DMS 273 (cell line): Measurements from ENCODE around the gene PODNL1.

Source experiments
- DNase-seq: peaks from one replicate; lab custom pipeline; 2025; ENCODE audit not compliant: unreplicated experiment; lab: John Stamatoyannopoulos, UW

Gene PODNL1

DNA sequence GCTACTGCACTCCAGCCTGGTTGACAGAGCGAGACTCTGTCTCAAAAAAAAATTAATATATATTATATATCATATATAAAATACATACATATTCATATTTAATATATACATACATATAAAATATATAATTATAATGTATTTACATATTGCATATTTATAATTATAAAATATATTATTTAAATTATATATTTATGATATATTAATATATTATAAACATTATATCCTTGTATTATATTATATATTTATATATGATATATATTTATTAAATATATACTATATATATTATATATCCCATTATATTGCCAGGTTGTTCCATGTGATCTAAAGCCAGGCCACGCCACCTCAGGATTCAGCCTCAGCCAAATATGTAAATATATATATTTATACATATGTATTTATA is 42.0 kb downstream of the PODNL1 start:
- DNase-seq, result no peak

DNA sequence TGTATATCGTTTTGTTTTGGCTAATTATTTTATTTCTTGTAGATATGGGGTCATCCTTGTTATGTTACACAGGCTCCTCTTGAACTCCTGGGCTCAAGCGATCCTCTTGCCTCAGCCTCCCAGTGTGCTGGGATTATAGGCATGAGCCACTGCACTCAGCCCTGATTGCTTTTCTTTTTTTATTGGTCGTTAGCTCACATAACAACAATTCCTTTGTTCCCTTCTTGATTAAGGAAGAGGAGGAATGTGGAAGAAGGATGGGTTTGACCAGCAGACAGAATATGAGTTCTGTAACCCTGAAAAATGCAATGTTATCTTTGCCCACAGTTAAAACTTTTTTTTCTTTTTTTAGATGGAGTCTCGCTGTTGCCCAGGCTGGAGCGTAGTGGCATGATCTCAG is 43.7 kb downstream of the PODNL1 start:
- no peak for DNase-seq

DNA sequence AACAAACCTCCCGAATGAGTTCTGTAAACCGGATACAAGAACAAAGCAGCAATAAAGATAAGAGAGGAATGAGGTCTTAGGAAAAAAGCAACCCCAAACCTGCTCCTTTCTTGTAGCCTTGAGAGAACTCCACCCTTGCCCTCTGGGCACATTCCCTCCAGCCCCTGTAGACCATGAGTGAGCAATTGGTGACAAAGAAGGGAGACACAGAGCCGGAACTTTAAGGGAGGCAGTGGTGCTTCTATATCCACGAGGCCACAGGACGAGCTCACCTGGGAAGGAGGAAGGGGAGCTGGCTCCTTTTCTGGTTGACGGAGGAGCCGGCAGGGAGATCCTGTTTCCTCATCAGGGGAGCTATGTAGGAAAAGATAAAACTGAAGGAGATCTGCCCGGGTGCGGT is 45.3 kb downstream of the PODNL1 start:
- DNase-seq, result no peak

DNA sequence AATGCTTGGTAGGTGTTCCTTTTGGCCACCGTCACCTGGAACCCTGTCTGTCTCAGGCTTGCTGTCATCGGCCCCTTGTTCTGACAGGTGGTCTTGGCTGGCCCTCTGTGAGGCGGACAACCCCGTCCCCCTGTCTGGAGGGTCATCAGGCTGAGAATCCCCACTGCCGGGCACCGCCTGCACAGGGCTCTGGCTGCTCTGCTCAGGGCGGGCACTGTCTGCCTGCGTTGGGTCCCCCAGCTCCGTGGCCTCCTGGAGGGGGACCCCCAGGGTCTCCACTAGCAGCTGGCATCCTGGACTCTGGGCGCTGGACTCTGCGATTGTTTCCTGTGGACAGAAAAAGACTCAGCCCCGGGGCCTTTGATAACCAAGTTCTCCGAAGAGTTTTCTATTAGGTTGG is 48.1 kb downstream of the PODNL1 start:
- no peak for DNase-seq

DNA sequence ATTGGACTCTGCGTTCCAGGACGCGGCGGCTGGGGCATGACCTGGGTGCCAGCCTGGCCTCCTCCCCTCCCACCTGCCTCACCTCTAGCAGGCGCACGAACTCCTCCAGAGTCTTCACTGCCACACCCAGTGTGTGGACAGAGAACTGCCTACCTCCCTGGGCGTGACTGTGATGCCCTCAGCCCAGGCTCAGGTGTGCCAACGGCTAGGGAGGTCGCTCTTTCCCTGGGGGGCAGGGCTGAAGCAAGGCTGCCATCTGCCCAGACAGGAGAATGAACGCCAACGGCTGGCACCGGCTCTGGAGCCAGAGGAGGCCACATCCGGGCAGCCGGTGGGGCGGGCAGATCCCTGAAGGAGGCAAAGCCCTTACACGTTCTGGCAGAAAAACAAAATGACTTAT is 49.9 kb downstream of the PODNL1 start:
- DNase-seq, result peak; percentile 60

DNA sequence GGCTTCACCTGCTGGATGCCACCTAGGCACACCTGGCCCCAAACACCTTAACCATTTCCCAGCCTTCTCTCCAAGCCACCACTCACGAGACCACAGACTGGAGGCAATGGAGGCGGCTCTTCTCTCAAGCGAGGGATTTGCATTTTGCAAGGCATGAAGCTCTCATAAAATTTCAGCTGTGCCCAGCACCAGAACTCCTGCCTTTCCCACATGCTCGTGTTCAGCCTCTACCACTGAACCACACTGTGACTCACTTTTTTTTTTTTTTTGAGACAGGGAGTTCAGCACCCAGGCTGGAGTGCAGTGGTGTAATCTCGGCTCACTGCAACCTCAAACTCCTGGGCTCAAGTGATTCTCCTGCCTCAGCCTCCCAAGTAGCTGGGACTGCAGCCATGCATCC is 50.7 kb downstream of the PODNL1 start:
- DNase-seq, result no peak

DNA sequence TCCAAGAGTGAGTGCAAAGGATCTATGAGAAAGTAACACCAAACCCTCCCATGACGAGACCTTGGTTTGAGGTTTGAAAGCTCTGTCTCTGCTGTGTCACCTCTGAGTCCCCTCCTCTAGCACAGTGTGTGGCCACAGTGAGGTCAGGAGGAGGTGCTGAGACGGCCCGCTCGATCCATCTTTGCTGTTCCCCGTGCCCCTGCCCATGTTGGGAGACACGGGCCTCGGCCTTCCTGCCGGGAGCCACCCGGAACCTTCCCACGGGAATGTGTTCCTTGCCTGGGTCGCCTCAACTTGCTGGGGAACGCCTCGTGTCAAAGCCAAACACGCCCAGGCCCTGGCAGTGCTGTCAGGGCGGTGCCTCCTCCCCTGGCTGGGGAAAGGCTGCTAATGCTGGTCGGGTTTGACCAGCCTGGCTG is 51.2 kb downstream of the PODNL1 start:
- DNase-seq, result no peak

DNA sequence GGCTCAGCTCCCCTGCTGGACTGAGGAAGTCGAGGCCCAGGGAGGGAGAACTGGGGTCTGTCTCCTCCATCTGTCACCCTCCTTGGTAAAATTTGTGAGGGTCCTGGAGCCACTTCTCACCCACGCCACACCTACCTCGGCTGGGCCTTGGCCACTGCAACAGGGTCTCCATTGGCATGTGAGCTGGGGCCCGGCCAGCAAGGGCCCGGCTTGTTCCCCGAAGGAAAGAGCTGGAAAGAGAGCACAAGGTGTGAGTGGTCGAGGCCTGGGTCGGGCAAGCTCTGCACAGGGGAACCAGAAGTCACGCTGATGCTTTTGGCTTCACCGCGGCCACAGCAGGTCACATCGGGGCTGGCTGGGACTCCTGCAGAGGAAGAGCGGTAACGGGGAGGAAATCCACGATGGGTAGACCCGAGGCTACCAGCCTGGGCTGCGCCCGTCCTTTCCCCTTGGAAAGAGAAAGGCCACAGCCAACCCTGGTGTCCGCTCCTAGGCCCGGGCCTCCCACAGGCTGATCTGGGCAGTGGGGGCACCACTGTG is 52.3 kb downstream of the PODNL1 start:
- DNase-seq, result no peak

DNA sequence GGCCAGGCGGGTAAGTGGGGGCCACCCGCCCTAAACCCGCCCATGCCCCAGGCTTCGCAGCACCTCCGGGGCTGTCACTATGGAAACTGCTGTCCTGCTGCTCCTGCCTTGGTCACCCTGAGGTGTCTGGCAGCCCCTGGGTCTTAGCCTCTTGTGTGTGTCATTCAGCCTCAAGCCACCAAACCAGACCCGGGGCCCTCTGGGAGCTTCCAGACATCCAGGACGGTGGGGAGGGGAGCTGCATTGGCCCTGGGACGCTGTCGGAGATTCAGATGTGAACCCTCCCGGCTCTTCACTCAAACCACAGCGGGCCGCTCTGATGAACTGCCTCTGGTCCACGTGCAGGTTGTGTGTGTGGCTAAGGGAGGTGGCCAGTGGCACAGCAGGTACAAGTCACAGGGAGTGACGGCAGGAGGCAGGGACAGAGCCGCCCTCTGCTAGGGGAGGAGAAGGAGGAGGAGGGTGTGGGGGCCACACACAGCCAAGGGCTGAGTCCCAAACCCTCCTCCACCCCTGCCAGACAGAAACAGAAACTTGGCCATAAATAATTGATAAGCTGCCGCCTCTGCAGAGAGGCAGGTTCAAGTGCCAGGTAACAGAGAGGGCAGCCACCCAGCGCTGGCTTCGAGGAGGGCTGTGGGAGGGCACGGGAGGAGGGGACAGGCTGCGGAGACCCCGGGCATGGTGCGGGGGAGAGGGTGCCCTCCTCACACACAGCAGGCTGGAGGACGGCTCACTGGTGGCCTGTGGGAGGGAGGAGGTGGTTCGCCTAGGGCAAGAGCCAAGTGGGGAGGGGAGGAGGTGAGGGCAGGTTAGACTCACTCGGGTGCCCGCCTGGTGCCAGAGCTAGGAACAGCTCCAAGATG is 53.3 kb downstream of the PODNL1 start:
- DNase-seq, result no peak

DNA sequence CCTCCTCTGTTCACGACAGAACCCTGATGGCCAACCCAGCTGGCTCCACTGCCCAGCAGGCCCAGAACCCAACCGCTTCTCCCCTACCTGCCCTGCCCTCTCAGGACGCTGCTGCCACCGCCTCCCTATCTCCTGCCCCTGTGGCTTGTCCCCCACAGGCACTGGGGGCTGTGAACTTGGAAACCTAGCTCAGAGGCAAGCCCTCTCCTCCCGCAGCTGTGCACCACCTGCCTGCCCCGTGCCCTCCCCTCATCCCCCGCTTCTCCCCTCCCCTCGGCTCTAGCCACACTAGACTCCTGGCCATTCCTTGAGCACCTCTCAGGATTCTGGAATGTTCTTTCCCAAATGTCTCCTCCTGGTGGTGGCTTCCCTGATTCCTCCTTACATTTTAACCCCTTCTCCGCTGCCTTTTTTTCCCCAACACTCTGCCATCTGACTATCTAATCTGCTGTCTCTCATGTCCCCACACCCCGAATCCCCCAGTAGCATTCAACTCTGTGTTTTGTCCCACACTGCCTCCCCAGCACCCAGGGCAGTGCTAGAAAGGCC is 54.6 kb downstream of the PODNL1 start:
- no peak for DNase-seq

DNA sequence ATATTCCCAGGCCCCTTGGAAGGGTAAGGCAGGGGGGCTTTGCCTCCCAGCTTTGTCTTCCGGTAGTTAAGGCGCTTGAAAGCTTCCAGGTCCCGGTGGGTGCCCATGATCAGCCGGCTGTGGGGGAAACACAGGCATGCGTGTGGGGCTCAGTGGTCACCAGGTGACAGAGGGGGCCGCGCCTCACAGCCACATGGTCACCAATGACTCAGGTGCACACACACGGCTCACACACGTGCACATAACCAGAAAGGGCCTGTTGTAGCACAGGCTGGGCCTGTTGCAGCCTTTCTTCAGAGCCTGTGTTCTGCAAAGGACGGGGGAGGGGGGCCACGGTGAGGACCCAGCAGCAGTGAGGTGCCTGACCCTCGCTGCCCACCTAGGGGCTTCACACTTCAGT is 55.4 kb downstream of the PODNL1 start:
- DNase-seq, result no peak

DNA sequence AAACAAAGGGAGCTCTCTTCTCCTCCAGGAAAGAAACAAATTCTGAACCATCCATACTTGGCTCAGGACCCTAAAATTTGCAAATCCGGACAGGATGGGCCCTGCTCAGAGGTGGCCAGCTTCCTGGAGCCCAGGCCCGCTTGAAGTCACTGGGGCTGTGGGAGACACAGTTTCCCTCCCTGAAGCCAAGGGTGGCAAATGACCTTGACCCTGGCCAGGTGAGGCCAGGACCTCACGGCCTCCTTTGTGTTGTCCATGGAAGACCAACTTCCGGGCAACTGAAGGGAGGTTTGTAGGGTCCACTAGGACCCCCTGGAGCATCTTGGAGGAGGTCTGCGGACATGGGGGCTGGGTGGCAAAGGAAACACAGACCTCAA is 55.8 kb downstream of the PODNL1 start:
- DNase-seq, result no peak

DNA sequence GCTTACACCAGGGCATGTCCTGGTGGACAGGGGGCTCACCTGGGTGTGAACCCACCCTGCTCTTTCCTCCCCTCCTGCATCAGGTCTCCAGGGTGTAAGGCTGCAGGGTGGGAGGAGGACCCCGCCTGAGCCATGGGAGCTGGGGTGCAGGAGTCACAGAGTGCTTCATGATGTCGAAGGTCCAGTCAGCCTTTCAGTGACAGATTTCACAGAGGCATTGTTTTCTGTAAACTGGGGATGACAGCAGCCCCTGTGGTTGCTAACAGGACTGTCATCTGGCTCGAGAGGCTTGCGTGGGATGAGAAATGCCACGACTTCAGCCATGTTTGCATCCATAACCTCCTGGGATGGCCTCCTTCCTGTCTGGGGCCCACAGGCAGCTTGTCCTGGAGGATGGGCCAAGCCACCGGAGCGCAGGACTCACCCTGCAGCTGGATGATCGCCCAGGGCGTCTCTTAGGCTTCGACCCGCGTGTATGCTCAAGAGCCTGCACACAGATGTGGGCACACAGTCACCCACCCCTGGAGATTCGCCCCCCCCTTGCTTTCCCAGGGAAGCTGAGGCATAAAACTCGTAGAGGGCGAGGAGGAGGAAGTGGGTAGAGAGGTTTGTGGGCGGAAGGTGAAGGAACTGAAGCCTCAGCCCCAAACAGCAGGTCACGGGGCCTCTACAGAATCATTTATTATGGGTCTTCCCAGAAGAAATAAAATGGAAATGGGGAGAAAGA is 56.4 kb downstream of the PODNL1 start:
- no peak for DNase-seq

DNA sequence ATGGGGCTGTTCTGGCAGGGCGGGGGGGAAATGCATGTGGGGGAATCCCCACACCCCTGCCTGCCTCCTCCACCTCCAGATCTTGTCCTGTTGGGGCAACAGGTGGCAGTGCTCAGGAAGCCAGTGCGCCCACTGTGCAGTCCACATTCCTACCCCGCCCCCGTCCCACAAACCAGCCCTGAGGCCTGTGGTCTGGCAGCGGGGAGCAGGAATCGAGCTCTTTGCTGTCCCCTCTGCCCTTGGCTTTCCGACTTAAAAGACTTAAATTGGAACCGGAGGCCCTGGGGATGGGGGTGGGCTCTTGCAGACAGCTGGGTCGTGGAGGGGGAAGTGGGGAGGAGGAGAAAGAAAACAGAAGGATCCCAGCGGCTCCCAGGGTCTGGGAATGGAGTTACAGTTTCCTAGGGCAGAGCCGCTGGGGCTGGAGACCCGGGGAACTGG is 56.9 kb downstream of the PODNL1 start:
- peak; percentile 65 for DNase-seq
